ENCODE data around the gene GPR25. TPM values are rescaled to one million over a fixed set of nuclear protein-coding genes. Genes with fewer than 3 reads are reported as not detected.

Gene GPR25
- total RNA-seq, 1 donor from 2014 or later: not detected

DNA sequence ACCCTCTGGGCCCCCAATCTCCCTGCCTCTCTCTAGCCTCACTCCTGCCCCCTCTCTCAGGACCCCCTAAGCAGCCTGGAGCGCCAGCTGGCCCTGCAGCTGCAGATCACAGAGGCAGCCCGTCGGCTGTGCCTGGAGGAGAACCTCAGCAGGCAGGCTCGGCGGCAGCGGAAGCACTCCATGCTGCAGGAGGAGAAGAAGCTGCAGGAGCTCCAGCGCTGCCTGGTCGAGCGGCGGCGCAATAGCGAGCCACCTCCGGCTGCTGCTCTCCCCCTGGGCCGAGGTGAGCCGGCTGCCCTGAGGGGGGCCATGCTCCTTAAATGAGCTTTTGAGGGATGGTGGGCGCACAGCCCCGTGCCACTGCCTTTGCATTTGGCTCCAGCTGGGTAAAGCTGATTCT lies 28.1 kb downstream of the GPR25 start:
- Histone ChIP-seq H3K36me3 (ENCODE audit: insufficient read depth, low read length) (no peaks in the 10 kb centered on the region), H3K27me3 (ENCODE audit: insufficient read depth, low read length) (no peaks in the 10 kb centered on the region), H3K4me3 (ENCODE audit: insufficient read depth, low read depth, low read length) (no peak overlapping the region), H3K9ac (ENCODE audit: low read length) (no peak overlapping the region), H3K79me2 (ENCODE audit: insufficient read depth, low read length) (no peaks in the 10 kb centered on the region), H2AFZ (ENCODE audit: low read depth, low read length) (no peak overlapping the region), H4K20me1 (ENCODE audit: insufficient read depth, low read length) (no peaks in the 10 kb centered on the region), H3K4me1 (ENCODE audit: insufficient read depth, low read length) (peaks cover 10% of the 10 kb centered on the region), H3K9me3 (ENCODE audit: insufficient read depth, low read depth, low read length) (no peaks in the 10 kb centered on the region), H3K27ac (ENCODE audit: low read depth, low read length) (no peak overlapping the region), H3K4me2 (ENCODE audit: low read length) (no peak overlapping the region)
- DNase-seq (ENCODE audit: low read depth) (no peak), FAIRE-seq (no peak)
- peaks cover 7% of the 10 kb centered on the region for H3K36me3 Mint-ChIP-seq (ENCODE audit: low read depth, unreplicated experiment)
- no peaks in the 10 kb centered on the region for H3K27me3 Mint-ChIP-seq (ENCODE audit: low read depth, unreplicated experiment)
- peaks cover 35% of the 10 kb centered on the region for H3K4me1 Mint-ChIP-seq (ENCODE audit: low read depth, unreplicated experiment)
- no peak overlapping the region for H3K4me3 Mint-ChIP-seq (ENCODE audit: unreplicated experiment)
- TF ChIP-seq, protein P1, sequence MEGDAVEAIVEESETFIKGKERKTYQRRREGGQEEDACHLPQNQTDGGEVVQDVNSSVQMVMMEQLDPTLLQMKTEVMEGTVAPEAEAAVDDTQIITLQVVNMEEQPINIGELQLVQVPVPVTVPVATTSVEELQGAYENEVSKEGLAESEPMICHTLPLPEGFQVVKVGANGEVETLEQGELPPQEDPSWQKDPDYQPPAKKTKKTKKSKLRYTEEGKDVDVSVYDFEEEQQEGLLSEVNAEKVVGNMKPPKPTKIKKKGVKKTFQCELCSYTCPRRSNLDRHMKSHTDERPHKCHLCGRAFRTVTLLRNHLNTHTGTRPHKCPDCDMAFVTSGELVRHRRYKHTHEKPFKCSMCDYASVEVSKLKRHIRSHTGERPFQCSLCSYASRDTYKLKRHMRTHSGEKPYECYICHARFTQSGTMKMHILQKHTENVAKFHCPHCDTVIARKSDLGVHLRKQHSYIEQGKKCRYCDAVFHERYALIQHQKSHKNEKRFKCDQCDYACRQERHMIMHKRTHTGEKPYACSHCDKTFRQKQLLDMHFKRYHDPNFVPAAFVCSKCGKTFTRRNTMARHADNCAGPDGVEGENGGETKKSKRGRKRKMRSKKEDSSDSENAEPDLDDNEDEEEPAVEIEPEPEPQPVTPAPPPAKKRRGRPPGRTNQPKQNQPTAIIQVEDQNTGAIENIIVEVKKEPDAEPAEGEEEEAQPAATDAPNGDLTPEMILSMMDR (IDR thresholded peaks at IDR 0.05; ENCODE audit: insufficient read depth, low read depth, low read length): no peak
- TF ChIP-seq EZH2 (IDR thresholded peaks at IDR 0.05; ENCODE audit: insufficient read depth, low read length): no peak
- H3K27ac Mint-ChIP-seq (ENCODE audit: unreplicated experiment): no peak overlapping the region
- H3K9me3 Mint-ChIP-seq (ENCODE audit: unreplicated experiment): peaks cover 2% of the 10 kb centered on the region

DNA sequence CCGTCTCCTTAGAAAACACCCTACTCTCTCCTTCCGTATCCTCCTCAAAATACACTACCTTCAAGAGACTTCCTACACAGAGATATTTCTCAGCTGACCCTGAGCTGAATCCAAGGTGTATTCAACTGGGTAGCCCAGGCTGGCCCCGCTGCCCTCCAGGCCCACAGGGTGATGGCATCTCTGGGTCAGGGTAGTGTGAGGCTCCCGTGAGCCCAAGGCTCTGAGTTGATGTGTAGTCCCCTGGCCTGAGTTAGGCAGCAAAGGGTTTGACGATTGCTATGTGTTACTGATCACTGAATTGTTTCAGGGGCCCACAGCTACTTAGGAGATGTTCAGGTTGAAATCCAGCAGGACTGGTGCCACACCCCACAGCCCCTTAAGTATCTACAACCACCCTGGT lies 28.6 kb downstream of the GPR25 start:
- H3K4me2 ChIP-seq (ENCODE audit: low read length): no peak overlapping the region
- no peak for FAIRE-seq

DNA sequence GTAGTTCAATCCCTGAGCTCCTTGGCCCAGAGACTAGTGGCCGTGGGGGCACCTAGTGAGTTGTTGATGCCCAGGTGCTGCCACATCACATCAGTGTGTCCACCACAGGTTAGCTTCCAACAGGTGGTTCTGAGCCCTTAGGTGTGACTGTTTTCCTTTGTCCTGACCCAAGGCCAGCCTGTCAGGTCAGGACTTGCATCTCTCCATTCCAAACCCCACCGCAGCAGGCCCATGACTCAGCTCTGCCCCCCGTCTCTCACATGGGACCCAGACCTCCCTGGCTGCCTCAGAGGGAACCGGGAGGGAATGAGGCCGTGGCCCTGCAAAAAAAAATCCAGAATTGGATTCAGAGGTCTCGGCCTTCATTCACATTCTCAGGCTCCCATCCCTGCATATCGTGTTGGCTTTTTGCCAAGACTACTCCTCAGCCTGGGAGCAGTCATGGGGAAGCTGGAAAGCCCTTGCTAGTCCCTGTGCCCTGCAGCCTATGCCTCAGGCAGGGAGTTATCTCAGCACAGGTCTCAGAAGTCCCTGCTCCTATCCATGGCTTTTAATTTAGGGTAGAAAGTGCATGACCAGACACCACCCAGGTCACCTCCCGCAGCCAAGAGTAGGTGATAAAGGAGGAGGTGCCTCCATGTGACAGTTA lies 29.1 kb downstream of the GPR25 start:
- DNase-seq (ENCODE audit: low read depth): no peak
- no peaks in the 10 kb centered on the region for H3K36me3 ChIP-seq (ENCODE audit: insufficient read depth, low read length)
- H3K36me3 Mint-ChIP-seq (ENCODE audit: low read depth, unreplicated experiment): peaks cover 7% of the 10 kb centered on the region
- no peak overlapping the region for H3K4me2 ChIP-seq (ENCODE audit: low read length)
- peaks cover 30% of the 10 kb centered on the region for H3K4me1 Mint-ChIP-seq (ENCODE audit: low read depth, unreplicated experiment)
- H2AFZ ChIP-seq (ENCODE audit: low read depth, low read length): no peak overlapping the region
- H3K9me3 Mint-ChIP-seq (ENCODE audit: unreplicated experiment): peaks cover 2% of the 10 kb centered on the region
- no peak overlapping the region for H3K4me3 Mint-ChIP-seq (ENCODE audit: unreplicated experiment)
- no peaks in the 10 kb centered on the region for H3K79me2 ChIP-seq (ENCODE audit: insufficient read depth, low read length)
- peaks cover 3% of the 10 kb centered on the region for H3K4me1 ChIP-seq (ENCODE audit: insufficient read depth, low read length)
- TF ChIP-seq, protein P1 (IDR thresholded peaks at IDR 0.05; ENCODE audit: insufficient read depth, low read depth, low read length): no peak
- TF ChIP-seq EZH2 (IDR thresholded peaks at IDR 0.05; ENCODE audit: insufficient read depth, low read length): no peak
- no peak overlapping the region for H3K4me3 ChIP-seq (ENCODE audit: insufficient read depth, low read depth, low read length)
- no peaks in the 10 kb centered on the region for H3K9me3 ChIP-seq (ENCODE audit: insufficient read depth, low read depth, low read length)
- no peak overlapping the region for H3K27ac Mint-ChIP-seq (ENCODE audit: unreplicated experiment)
- FAIRE-seq: no peak
- no peaks in the 10 kb centered on the region for H3K27me3 Mint-ChIP-seq (ENCODE audit: low read depth, unreplicated experiment)
- no peak overlapping the region for H3K27ac ChIP-seq (ENCODE audit: low read depth, low read length)
- H3K27me3 ChIP-seq (ENCODE audit: insufficient read depth, low read length): no peaks in the 10 kb centered on the region
- no peaks in the 10 kb centered on the region for H4K20me1 ChIP-seq (ENCODE audit: insufficient read depth, low read length)
- no peak overlapping the region for H3K9ac ChIP-seq (ENCODE audit: low read length)

More for the DNA sequence above, 28.6 kb downstream of the GPR25 start:
- H3K9me3 ChIP-seq (ENCODE audit: insufficient read depth, low read depth, low read length): no peaks in the 10 kb centered on the region
- no peak overlapping the region for H3K27ac Mint-ChIP-seq (ENCODE audit: unreplicated experiment)
- no peak overlapping the region for H2AFZ ChIP-seq (ENCODE audit: low read depth, low read length)
- no peaks in the 10 kb centered on the region for H4K20me1 ChIP-seq (ENCODE audit: insufficient read depth, low read length)
- peaks cover 8% of the 10 kb centered on the region for H3K4me1 ChIP-seq (ENCODE audit: insufficient read depth, low read length)
- no peaks in the 10 kb centered on the region for H3K79me2 ChIP-seq (ENCODE audit: insufficient read depth, low read length)
- TF ChIP-seq, protein P1 (IDR thresholded peaks at IDR 0.05; ENCODE audit: insufficient read depth, low read depth, low read length): no peak
- no peak for TF ChIP-seq EZH2 (IDR thresholded peaks at IDR 0.05; ENCODE audit: insufficient read depth, low read length)
- H3K4me3 Mint-ChIP-seq (ENCODE audit: unreplicated experiment): no peak overlapping the region
- no peaks in the 10 kb centered on the region for H3K27me3 Mint-ChIP-seq (ENCODE audit: low read depth, unreplicated experiment)
- no peaks in the 10 kb centered on the region for H3K27me3 ChIP-seq (ENCODE audit: insufficient read depth, low read length)
- H3K36me3 Mint-ChIP-seq (ENCODE audit: low read depth, unreplicated experiment): peaks cover 7% of the 10 kb centered on the region
- peaks cover 2% of the 10 kb centered on the region for H3K9me3 Mint-ChIP-seq (ENCODE audit: unreplicated experiment)
- no peak for DNase-seq (ENCODE audit: low read depth)
- H3K4me1 Mint-ChIP-seq (ENCODE audit: low read depth, unreplicated experiment): peaks cover 32% of the 10 kb centered on the region
- no peak overlapping the region for H3K4me3 ChIP-seq (ENCODE audit: insufficient read depth, low read depth, low read length)
- H3K27ac ChIP-seq (ENCODE audit: low read depth, low read length): no peak overlapping the region
- H3K9ac ChIP-seq (ENCODE audit: low read length): no peak overlapping the region
- H3K36me3 ChIP-seq (ENCODE audit: insufficient read depth, low read length): no peaks in the 10 kb centered on the region

Data from astrocyte (in vitro differentiated cells and primary cell).